Measurements from ENCODE around the gene KHDRBS1.
"Not testable (repeated sequence)": the region's sequence is repeated elsewhere in the genome, so short reads cannot be mapped to it uniquely, and the experiment has no call there.

DNA sequence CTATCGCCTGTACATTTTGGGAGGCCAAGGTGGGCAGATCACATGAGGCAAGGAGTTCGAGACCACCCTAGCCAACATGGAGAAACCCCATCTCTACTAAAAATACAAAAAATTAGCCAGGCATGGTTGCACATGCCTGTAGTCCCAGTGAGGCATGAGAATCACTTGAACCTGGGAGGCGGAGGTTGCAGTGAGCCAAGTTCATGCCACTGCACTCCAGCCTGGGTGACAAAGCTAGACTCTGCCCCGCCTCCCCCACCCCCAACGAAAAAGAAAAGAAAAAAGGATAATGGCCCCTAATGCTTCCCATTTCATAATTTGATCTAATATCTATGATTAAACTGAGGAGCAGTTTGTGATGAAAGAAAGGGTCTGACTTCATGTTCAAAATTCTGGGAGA lies 17.5 kb upstream of the KHDRBS1 start:
- not testable (repeated sequence) for TF ChIP-seq CTCF, POLR2AphosphoS5, POLR2A, EP300 (IDR thresholded peaks at IDR 0.05)

Data from stomach (tissue), 4 donors.